ENCODE measurements around the gene CCDC6. TPM values are rescaled to one million over a fixed set of nuclear protein-coding genes. Genes with fewer than 3 reads are reported as not detected.

The CCDC6 gene
- total RNA-seq, 1 experiment from 2014 or later: 91.9 TPM

GRCh38 chr10:59847888-59848287 is 58.5 kb downstream of the CCDC6 start:
- Histone ChIP-seq H3K9me2 (ENCODE audit: insufficient read depth) (no peaks in the 10 kb centered on the region), H3K27ac (no peak overlapping the region), H3K27me3 (ENCODE audit: insufficient read depth, low read depth) (no peaks in the 10 kb centered on the region), H4K20me1 (ENCODE audit: insufficient read depth) (0 out of 2 replicates have a peak, but pooled peaks cover 4% of the 10 kb centered on the region), H3K4me1 (replicated peaks; ENCODE audit: insufficient read depth) (no peaks in the 10 kb centered on the region), H3K79me2 (ENCODE audit: low read depth) (peaks cover 5% of the 10 kb centered on the region), H2AFZ (no peak overlapping the region), H3K4me2 (no peak overlapping the region), H3K4me3 (no peak overlapping the region), H3K36me3 (ENCODE audit: low read depth) (peaks cover 41% of the 10 kb centered on the region), H3F3A (ENCODE audit: insufficient read depth, low read depth) (no peaks in the 10 kb centered on the region; the same call in none of the 2 replicates), H3K9me3 (ENCODE audit: insufficient read depth, low read depth) (no peaks in the 10 kb centered on the region)
- no TSS peak for BruUV-seq (replicated peaks)
- intact Hi-C loops (cut with micrococcal nuclease; ENCODE audit: unreplicated experiment): no loop called here
- no peak for TF ChIP-seq CTCF (conservative IDR thresholded peaks at IDR 0.05)
- no peak for TF ChIP-seq EZH2 (IDR thresholded peaks at IDR 0.05; ENCODE audit: low read depth)
- no peak for DNase-seq
- POLR2A ChIA-PET (ENCODE audit: unreplicated experiment): no interaction called here
- CTCF ChIA-PET: no interaction called here

GRCh38 chr10:59847326-59847725 is 59.0 kb downstream of the CCDC6 start:
- Histone ChIP-seq H3K36me3 (ENCODE audit: low read depth) (peaks cover 40% of the 10 kb centered on the region), H3K4me2 (no peak overlapping the region), H3K9me2 (ENCODE audit: insufficient read depth) (no peaks in the 10 kb centered on the region), H3K79me2 (ENCODE audit: low read depth) (0 out of 2 replicates have a peak, but pooled peaks cover 3% of the 10 kb centered on the region), H2AFZ (no peak overlapping the region), H3K27me3 (ENCODE audit: insufficient read depth, low read depth) (no peaks in the 10 kb centered on the region), H4K20me1 (ENCODE audit: insufficient read depth) (0 out of 2 replicates have a peak, but pooled peaks cover 4% of the 10 kb centered on the region), H3K4me1 (replicated peaks; ENCODE audit: insufficient read depth) (no peaks in the 10 kb centered on the region), H3K27ac (no peak overlapping the region), H3K4me3 (no peak overlapping the region), H3K9me3 (ENCODE audit: insufficient read depth, low read depth) (no peaks in the 10 kb centered on the region), H3F3A (ENCODE audit: insufficient read depth, low read depth) (no peaks in the 10 kb centered on the region; the same call in 1 of the 2 replicates)
- BruUV-seq (replicated peaks): no TSS peak
- ChIA-PET CTCF (no interaction called here), POLR2A (ENCODE audit: unreplicated experiment) (no interaction called here)
- no peak for DNase-seq
- intact Hi-C loops (cut with micrococcal nuclease; ENCODE audit: unreplicated experiment): no loop called here
- no peak for TF ChIP-seq CTCF (conservative IDR thresholded peaks at IDR 0.05)
- TF ChIP-seq EZH2 (IDR thresholded peaks at IDR 0.05; ENCODE audit: low read depth): no peak

GRCh38 chr10:59844436-59844835 is 61.9 kb downstream of the CCDC6 start:
- Histone ChIP-seq H2AFZ (no peak overlapping the region), H3K4me2 (no peak overlapping the region), H3F3A (ENCODE audit: insufficient read depth, low read depth) (no peaks in the 10 kb centered on the region; the same call in 1 of the 2 replicates), H3K4me3 (no peak overlapping the region), H3K4me1 (replicated peaks; ENCODE audit: insufficient read depth) (no peaks in the 10 kb centered on the region), H4K20me1 (ENCODE audit: insufficient read depth) (0 out of 2 replicates have a peak, but pooled peaks cover 4% of the 10 kb centered on the region), H3K9me3 (ENCODE audit: insufficient read depth, low read depth) (no peaks in the 10 kb centered on the region), H3K9me2 (ENCODE audit: insufficient read depth) (no peaks in the 10 kb centered on the region), H3K79me2 (ENCODE audit: low read depth) (no peaks in the 10 kb centered on the region), H3K36me3 (ENCODE audit: low read depth) (peaks cover 34% of the 10 kb centered on the region), H3K27ac (no peak overlapping the region), H3K27me3 (ENCODE audit: insufficient read depth, low read depth) (no peaks in the 10 kb centered on the region)
- intact Hi-C loops (cut with micrococcal nuclease; ENCODE audit: unreplicated experiment): no loop called here
- ChIA-PET CTCF (interaction anchor here (0.6 kb wide), 1 partner anchor 20 kb away, joined by 4 read pairs; no protein-coding TSS in a partner anchor), POLR2A (ENCODE audit: unreplicated experiment) (no interaction called here)
- TF ChIP-seq CTCF (conservative IDR thresholded peaks at IDR 0.05): no peak
- TF ChIP-seq EZH2 (IDR thresholded peaks at IDR 0.05; ENCODE audit: low read depth): no peak
- no peak for DNase-seq
- no TSS peak for BruUV-seq (replicated peaks)
